ENCODE data around the gene CREB3L2. TPM values are rescaled to one million over a fixed set of nuclear protein-coding genes. Genes with fewer than 3 reads are reported as not detected.

The CREB3L2 gene
- total and polyA plus RNA-seq, 2 of the 13 experiments (the other 11 are each of a cell fraction or from before 2014, with no cell fraction given): 22.1 to 41.1 TPM

DNA sequence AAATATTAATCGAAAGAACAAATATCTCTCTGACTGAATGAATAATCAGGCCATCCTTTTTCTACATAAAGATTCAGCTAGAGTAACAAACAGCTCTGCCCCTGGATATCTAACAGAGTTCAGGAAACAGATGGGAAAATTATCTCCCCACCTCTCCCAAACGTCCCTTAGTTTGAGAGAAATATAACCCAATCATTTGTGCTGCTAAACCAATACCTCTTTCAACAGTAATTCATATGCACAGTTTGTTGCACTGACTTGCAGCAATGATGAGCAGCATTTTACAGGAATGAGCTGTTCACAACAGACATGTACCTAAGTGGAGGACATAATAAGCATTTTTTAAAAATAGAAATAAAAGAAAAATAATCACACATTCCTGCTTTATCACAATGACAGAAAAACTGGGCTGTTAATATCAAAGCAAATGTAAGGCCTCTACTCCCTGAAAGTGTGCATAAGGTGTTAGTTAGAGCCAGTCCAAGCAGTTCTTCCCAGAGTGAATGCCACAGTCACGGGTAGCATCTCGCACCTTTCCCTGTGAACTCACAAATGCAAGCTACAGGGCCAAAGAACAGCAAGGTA is 2.3 kb downstream of the CREB3L2 start (continued):
- TF ChIP-seq, protein P1, sequence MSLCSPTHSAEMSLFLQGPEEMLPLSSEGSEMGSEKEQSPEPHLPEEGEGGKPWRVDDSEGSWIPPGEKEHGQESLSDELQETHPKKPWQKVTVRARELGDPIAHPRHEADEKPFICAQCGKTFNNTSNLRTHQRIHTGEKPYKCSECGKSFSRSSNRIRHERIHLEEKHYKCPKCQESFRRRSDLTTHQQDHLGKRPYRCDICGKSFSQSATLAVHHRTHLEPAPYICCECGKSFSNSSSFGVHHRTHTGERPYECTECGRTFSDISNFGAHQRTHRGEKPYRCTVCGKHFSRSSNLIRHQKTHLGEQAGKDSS (CRISPR knock-in tag; IDR thresholded peaks at IDR 0.05; ENCODE audit: borderline replicate concordance, low read depth): no peak
- TF ChIP-seq, protein P2, sequence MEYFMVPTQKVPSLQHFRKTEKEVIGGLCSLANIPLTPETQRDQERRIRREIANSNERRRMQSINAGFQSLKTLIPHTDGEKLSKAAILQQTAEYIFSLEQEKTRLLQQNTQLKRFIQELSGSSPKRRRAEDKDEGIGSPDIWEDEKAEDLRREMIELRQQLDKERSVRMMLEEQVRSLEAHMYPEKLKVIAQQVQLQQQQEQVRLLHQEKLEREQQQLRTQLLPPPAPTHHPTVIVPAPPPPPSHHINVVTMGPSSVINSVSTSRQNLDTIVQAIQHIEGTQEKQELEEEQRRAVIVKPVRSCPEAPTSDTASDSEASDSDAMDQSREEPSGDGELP (IDR thresholded peaks at IDR 0.05; ENCODE audit: borderline replicate concordance, low read depth): no peak
- no peak for TF ChIP-seq ZNF562 (CRISPR knock-in tag; IDR thresholded peaks at IDR 0.05; ENCODE audit: borderline replicate concordance)
- no peak; the same call in 1 of the 2 replicates for TF ChIP-seq GATAD2A (CRISPR knock-in tag; IDR thresholded peaks at IDR 0.05)
- TF ChIP-seq, protein P3, sequence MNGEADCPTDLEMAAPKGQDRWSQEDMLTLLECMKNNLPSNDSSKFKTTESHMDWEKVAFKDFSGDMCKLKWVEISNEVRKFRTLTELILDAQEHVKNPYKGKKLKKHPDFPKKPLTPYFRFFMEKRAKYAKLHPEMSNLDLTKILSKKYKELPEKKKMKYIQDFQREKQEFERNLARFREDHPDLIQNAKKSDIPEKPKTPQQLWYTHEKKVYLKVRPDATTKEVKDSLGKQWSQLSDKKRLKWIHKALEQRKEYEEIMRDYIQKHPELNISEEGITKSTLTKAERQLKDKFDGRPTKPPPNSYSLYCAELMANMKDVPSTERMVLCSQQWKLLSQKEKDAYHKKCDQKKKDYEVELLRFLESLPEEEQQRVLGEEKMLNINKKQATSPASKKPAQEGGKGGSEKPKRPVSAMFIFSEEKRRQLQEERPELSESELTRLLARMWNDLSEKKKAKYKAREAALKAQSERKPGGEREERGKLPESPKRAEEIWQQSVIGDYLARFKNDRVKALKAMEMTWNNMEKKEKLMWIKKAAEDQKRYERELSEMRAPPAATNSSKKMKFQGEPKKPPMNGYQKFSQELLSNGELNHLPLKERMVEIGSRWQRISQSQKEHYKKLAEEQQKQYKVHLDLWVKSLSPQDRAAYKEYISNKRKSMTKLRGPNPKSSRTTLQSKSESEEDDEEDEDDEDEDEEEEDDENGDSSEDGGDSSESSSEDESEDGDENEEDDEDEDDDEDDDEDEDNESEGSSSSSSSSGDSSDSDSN (CRISPR knock-in tag; IDR thresholded peaks at IDR 0.05): no peak
- TF ChIP-seq REL (CRISPR knock-in tag; conservative IDR thresholded peaks at IDR 0.05): 0 out of 2 replicates have a peak, but pooled peaks have one; percentile 38
- no peak for TF ChIP-seq FOXJ3 (CRISPR knock-in tag; IDR thresholded peaks at IDR 0.05; ENCODE audit: borderline replicate concordance)
- TF ChIP-seq SKI (IDR thresholded peaks at IDR 0.05; ENCODE audit: partially characterized antibody): no peak
- no peak for TF ChIP-seq KLF9 (CRISPR knock-in tag; IDR thresholded peaks at IDR 0.05; ENCODE audit: low read depth)
- no peak for TF ChIP-seq FOXA3 (CRISPR knock-in tag; IDR thresholded peaks at IDR 0.05)
- TF ChIP-seq ZSCAN29 (CRISPR knock-in tag; conservative IDR thresholded peaks at IDR 0.05): no peak
- no peak for TF ChIP-seq ZBTB38 (CRISPR knock-in tag; IDR thresholded peaks at IDR 0.05)
- TF ChIP-seq TBX2 (CRISPR knock-in tag; IDR thresholded peaks at IDR 0.05; ENCODE audit: borderline replicate concordance): 0 out of 2 replicates have a peak, but pooled peaks have one; percentile 33
- no peak for TF ChIP-seq RXRA (CRISPR knock-in tag; IDR thresholded peaks at IDR 0.05)
- no peak for TF ChIP-seq SNAI1 (CRISPR knock-in tag; IDR thresholded peaks at IDR 0.05; ENCODE audit: borderline replicate concordance)
- TF ChIP-seq DNMT3B (CRISPR knock-in tag; conservative IDR thresholded peaks at IDR 0.05): no peak
- no peak for TF ChIP-seq HMGA1 (CRISPR knock-in tag; conservative IDR thresholded peaks at IDR 0.05)
- TF ChIP-seq, protein P4, sequence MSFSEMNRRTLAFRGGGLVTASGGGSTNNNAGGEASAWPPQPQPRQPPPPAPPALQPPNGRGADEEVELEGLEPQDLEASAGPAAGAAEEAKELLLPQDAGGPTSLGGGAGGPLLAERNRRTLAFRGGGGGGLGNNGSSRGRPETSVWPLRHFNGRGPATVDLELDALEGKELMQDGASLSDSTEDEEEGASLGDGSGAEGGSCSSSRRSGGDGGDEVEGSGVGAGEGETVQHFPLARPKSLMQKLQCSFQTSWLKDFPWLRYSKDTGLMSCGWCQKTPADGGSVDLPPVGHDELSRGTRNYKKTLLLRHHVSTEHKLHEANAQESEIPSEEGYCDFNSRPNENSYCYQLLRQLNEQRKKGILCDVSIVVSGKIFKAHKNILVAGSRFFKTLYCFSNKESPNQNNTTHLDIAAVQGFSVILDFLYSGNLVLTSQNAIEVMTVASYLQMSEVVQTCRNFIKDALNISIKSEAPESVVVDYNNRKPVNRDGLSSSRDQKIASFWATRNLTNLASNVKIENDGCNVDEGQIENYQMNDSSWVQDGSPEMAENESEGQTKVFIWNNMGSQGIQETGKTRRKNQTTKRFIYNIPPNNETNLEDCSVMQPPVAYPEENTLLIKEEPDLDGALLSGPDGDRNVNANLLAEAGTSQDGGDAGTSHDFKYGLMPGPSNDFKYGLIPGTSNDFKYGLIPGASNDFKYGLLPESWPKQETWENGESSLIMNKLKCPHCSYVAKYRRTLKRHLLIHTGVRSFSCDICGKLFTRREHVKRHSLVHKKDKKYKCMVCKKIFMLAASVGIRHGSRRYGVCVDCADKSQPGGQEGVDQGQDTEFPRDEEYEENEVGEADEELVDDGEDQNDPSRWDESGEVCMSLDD (CRISPR knock-in tag; IDR thresholded peaks at IDR 0.05; ENCODE audit: borderline replicate concordance): no peak
- TF ChIP-seq ZNF775 (CRISPR knock-in tag; IDR thresholded peaks at IDR 0.05; ENCODE audit: borderline replicate concordance): no peak
- no peak for TF ChIP-seq YY1 (IDR thresholded peaks at IDR 0.05; ENCODE audit: insufficient read depth, insufficient replicate concordance, low read depth, low read length)
- TF ChIP-seq ZFAT (CRISPR knock-in tag; conservative IDR thresholded peaks at IDR 0.05): no peak
- TF ChIP-seq ZNF670 (CRISPR knock-in tag; IDR thresholded peaks at IDR 0.05; ENCODE audit: borderline replicate concordance): no peak
- TF ChIP-seq RBFOX2 (IDR thresholded peaks at IDR 0.05; ENCODE audit: low read depth, low read length): peak; percentile 30; the same call in 1 of the 2 replicates
